ENCODE measurements around the gene GLYR1.

GRCh38 chr16:4891886-4892216, 44.8 kb upstream of the GLYR1 start:
- TF ChIP-seq EP300 (IDR thresholded peaks at IDR 0.05) = no peak
- no peak for TF ChIP-seq CTCF (IDR thresholded peaks at IDR 0.05)
- TF ChIP-seq POLR2AphosphoS5 (IDR thresholded peaks at IDR 0.05) = no peak
- no peak for TF ChIP-seq POLR2A (IDR thresholded peaks at IDR 0.05; ENCODE audit: low read depth)

Data from esophagus muscularis mucosa (tissue), 4 donors.